MCF 10A (cell line): Measurements from ENCODE around the gene PDZRN4. TPM values are rescaled to one million over a fixed set of nuclear protein-coding genes. Genes with fewer than 3 reads are reported as not detected.

ENCODE experiments used
- BruUV-seq: library from RNA; stranded (reverse); fragments of 400-500 nt; replicated peaks from 2 replicates; lab custom pipeline; 2021; lab: Mats Ljungman, UMichigan
- CTCF ChIA-PET: fragments of 300-600 bp; sonication (Branson Sonifier 250); formaldehyde crosslinking; extraction: SDS; loops from one replicate; lab custom pipeline; 2021; ENCODE audit warnings: antibody characterized with exemption, inconsistent platforms; lab: Yijun Ruan, JAX
- POLR2A ChIA-PET: fragments of 300-600, 350-650 bp; sonication (Branson Sonifier 250); formaldehyde crosslinking; extraction: SDS; loops from one replicate; lab custom pipeline; 2020; ENCODE audit warnings: antibody characterized with exemption, inconsistent platforms; lab: Yijun Ruan, JAX
- DNase-seq: peaks from one replicate; pipeline ENCODE4 v3.0.0-alpha.2; 2018; ENCODE audit not compliant: unreplicated experiment
- H3K27ac Mint-ChIP-seq: one replicate; pipeline ENCODE4 v1.8.0; 2022; ENCODE audit warnings: mild to moderate bottlenecking, low read depth, mixed read lengths; ENCODE audit not compliant: unreplicated experiment
- H3K27me3 Mint-ChIP-seq: one replicate; pipeline ENCODE4 v1.8.0; 2022; ENCODE audit warnings: mixed read lengths; ENCODE audit not compliant: insufficient read depth, unreplicated experiment
- H3K36me3 Mint-ChIP-seq: one replicate; pipeline ENCODE4 v1.8.0; 2022; ENCODE audit warnings: mild to moderate bottlenecking, moderate library complexity, mixed read lengths; ENCODE audit not compliant: insufficient read depth, unreplicated experiment
- H3K4me1 Mint-ChIP-seq: one replicate; pipeline ENCODE4 v1.8.0; 2022; ENCODE audit warnings: mixed read lengths; ENCODE audit not compliant: insufficient read depth, unreplicated experiment
- H3K4me3 Mint-ChIP-seq: one replicate; pipeline ENCODE4 v1.8.0; 2022; ENCODE audit warnings: mild to moderate bottlenecking, moderate library complexity, mixed read lengths; ENCODE audit not compliant: unreplicated experiment
- H3K9me3 Mint-ChIP-seq: one replicate; pipeline ENCODE4 v1.8.0; 2022; ENCODE audit warnings: mixed read lengths; ENCODE audit not compliant: unreplicated experiment
- intact Hi-C: fragments of 100-400 bp; cut with micrococcal nuclease; formaldehyde crosslinking; loops from 2 replicates; pipeline ENCODE4 v1.14.1; 2022
- total RNA-seq: library from RNA; stranded (reverse); gene quantifications from 2 replicates; pipeline ENCODE4 v1.2.3, GENCODE V29; 2022
- TF ChIP-seq, protein P1 (sequence below): fragments of 200-600 bp; IDR thresholded peaks from one replicate; pipeline ENCODE4 v1.8.0; 2022; ENCODE audit warnings: antibody characterized with exemption, mild to moderate bottlenecking; ENCODE audit not compliant: unreplicated experiment

Gene PDZRN4
- total RNA-seq, 1 experiment from 2014 or later: not detected

DNA sequence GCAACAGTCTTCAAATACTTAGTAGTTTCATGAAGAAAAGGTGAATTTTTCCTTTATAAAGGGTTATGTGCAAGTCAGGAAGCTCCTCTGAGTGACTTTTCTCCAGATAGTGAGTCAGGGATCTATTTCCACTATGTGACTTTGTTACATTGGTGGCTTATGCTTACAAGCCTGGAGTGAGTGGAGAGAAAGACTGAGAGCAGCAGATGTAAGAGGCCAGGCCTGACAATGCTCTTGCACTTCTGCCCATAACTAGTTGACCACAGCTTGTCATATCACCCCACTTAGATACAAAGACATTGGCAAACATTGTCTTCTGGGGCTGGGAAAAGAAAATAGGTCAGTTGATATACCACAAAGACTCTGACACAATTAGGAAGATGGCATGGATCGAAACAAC lies 236.5 kb downstream of the PDZRN4 start:
- POLR2A ChIA-PET: no interaction called here
- Mint-ChIP-seq H3K9me3 (no peaks in the 10 kb centered on the region), H3K27ac (no peak overlapping the region), H3K4me1 (no peaks in the 10 kb centered on the region), H3K4me3 (no peak overlapping the region), H3K36me3 (no peaks in the 10 kb centered on the region), H3K27me3 (peaks cover 26% of the 10 kb centered on the region)
- DNase-seq: no peak
- TF ChIP-seq, protein P1, sequence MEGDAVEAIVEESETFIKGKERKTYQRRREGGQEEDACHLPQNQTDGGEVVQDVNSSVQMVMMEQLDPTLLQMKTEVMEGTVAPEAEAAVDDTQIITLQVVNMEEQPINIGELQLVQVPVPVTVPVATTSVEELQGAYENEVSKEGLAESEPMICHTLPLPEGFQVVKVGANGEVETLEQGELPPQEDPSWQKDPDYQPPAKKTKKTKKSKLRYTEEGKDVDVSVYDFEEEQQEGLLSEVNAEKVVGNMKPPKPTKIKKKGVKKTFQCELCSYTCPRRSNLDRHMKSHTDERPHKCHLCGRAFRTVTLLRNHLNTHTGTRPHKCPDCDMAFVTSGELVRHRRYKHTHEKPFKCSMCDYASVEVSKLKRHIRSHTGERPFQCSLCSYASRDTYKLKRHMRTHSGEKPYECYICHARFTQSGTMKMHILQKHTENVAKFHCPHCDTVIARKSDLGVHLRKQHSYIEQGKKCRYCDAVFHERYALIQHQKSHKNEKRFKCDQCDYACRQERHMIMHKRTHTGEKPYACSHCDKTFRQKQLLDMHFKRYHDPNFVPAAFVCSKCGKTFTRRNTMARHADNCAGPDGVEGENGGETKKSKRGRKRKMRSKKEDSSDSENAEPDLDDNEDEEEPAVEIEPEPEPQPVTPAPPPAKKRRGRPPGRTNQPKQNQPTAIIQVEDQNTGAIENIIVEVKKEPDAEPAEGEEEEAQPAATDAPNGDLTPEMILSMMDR: no peak
- BruUV-seq: no TSS peak
- intact Hi-C loops: no loop called here
- CTCF ChIA-PET: interaction anchor here (0.7 kb wide), 1 partner anchor 91 kb away, joined by 4 read pairs; no protein-coding TSS in a partner anchor

DNA sequence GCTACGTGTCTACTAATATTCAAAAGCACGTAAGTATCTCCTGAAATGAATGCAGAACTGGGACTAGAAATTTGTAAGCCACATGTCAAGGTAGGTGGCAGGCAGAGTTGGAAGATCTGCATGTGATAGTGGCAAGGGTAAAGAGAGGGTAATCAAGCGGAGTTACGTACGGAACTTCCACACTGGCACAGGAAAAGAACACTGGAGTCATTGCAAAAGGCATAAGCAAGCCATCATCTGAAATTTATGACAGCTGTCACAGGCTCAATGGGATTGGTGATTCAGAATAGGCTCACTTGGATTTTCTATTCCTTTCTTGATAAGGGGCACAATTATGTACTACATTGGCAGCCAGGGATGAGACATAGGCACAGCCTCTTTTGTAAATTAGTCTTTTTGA lies 245.3 kb downstream of the PDZRN4 start:
- POLR2A ChIA-PET: interaction anchor here (0.6 kb wide), 1 partner anchor 167 kb away, joined by 3 read pairs; no protein-coding TSS in a partner anchor
- TF ChIP-seq, protein P1: no peak
- Mint-ChIP-seq H3K36me3 (no peaks in the 10 kb centered on the region), H3K27ac (no peak overlapping the region), H3K4me1 (no peaks in the 10 kb centered on the region), H3K4me3 (no peak overlapping the region), H3K9me3 (no peaks in the 10 kb centered on the region), H3K27me3 (peaks cover 40% of the 10 kb centered on the region)
- intact Hi-C loops: no loop called here
- CTCF ChIA-PET: interaction anchor here (0.6 kb wide), 1 partner anchor 1854 kb away, joined by 4 read pairs; no protein-coding TSS in a partner anchor
- DNase-seq: no peak
- BruUV-seq: no TSS peak

DNA sequence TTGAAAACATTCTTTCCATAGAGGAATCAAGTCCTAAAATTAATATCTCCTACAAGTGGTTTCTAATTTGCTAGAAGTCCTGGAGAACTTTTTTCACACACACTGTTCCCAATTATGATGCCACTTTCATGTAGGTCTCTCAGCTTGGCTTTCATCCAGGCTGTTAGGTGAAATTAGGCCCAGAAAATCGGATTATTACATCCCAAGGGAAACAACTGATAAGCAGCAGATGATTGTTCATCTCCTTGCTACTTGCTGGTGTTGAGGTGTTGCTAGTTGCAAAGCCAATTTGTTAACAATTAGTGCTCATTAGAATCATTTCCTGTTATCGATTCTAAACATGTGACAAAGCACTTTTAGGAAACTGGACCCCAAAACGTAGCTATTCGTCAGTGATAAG lies 248.0 kb downstream of the PDZRN4 start:
- H3K27me3 Mint-ChIP-seq: peaks cover 50% of the 10 kb centered on the region
- H3K4me1 Mint-ChIP-seq: no peaks in the 10 kb centered on the region
- no peak for DNase-seq
- no peak overlapping the region for H3K27ac Mint-ChIP-seq
- H3K9me3 Mint-ChIP-seq: no peaks in the 10 kb centered on the region
- TF ChIP-seq, protein P1: no peak
- no TSS peak for BruUV-seq
- ChIA-PET CTCF (no interaction called here), POLR2A (no interaction called here)
- no peak overlapping the region for H3K4me3 Mint-ChIP-seq
- H3K36me3 Mint-ChIP-seq: no peaks in the 10 kb centered on the region
- intact Hi-C loops: no loop called here

DNA sequence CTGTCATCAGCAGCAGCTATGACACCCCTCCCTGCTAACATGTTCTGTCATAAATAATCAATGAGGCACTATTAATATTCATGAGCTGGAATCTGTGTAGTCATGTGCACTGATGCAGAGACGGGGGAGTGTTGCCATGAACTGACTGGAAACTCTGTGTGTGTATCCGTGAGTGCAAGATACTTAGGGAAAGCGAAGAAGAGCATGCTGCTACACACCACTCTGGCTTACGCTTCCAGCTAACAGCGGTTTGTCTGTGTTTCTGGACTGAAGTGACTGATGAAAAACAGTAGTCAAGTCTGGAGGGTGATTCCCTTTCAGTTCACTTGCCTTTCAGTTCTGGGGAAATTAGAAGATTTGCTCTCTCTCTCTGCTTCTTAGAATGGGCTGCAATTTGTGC lies 249.4 kb downstream of the PDZRN4 start:
- POLR2A ChIA-PET: no interaction called here
- intact Hi-C loops: no loop called here
- no peaks in the 10 kb centered on the region for H3K36me3 Mint-ChIP-seq
- H3K4me1 Mint-ChIP-seq: no peaks in the 10 kb centered on the region
- DNase-seq: no peak
- peaks cover 50% of the 10 kb centered on the region for H3K27me3 Mint-ChIP-seq
- TF ChIP-seq, protein P1: no peak
- H3K9me3 Mint-ChIP-seq: no peaks in the 10 kb centered on the region
- CTCF ChIA-PET: no interaction called here
- no TSS peak for BruUV-seq
- no peak overlapping the region for H3K4me3 Mint-ChIP-seq
- H3K27ac Mint-ChIP-seq: no peak overlapping the region
